ENCODE results near the gene MEF2C.

Gene MEF2C

GRCh38 chr5:88875341-88876234, 7.4 kb downstream of the MEF2C start:
- TF ChIP-seq CTCF (IDR thresholded peaks at IDR 0.05; ENCODE audit: control insufficient read depth, extremely low read depth, insufficient read depth): no peak
- DNase-seq (ENCODE audit: low read depth): no peak
- H3K4me3 ChIP-seq (ENCODE audit: low read depth, low read length): no peak overlapping the region

- no peak for TF ChIP-seq CTCF (IDR thresholded peaks at IDR 0.05; ENCODE audit: control insufficient read depth, extremely low read depth, insufficient read depth)
- H3K4me3 ChIP-seq (ENCODE audit: low read depth, low read length): no peak overlapping the region
- DNase-seq (ENCODE audit: low read depth): no peak
Measured at GRCh38 chr5:88873447-88873846, 9.5 kb downstream of the MEF2C start.

GRCh38 chr5:88872971-88873370, 10.0 kb downstream of the MEF2C start:
- TF ChIP-seq CTCF (IDR thresholded peaks at IDR 0.05; ENCODE audit: control insufficient read depth, extremely low read depth, insufficient read depth): no peak
- H3K4me3 ChIP-seq (ENCODE audit: low read depth, low read length): no peak overlapping the region
- DNase-seq (ENCODE audit: low read depth): no peak

GRCh38 chr5:88870285-88870684, 12.7 kb downstream of the MEF2C start:
- no peak for TF ChIP-seq CTCF (IDR thresholded peaks at IDR 0.05; ENCODE audit: control insufficient read depth, extremely low read depth, insufficient read depth)
- no peak overlapping the region for H3K4me3 ChIP-seq (ENCODE audit: low read depth, low read length)
- DNase-seq (ENCODE audit: low read depth): no peak

GRCh38 chr5:88868468-88869068, 14.4 kb downstream of the MEF2C start:
- H3K4me3 ChIP-seq (ENCODE audit: low read depth, low read length): no peak overlapping the region
- no peak for TF ChIP-seq CTCF (IDR thresholded peaks at IDR 0.05; ENCODE audit: control insufficient read depth, extremely low read depth, insufficient read depth)
- no peak for DNase-seq (ENCODE audit: low read depth)

- TF ChIP-seq CTCF (IDR thresholded peaks at IDR 0.05; ENCODE audit: control insufficient read depth, extremely low read depth, insufficient read depth): no peak
- no peak overlapping the region for H3K4me3 ChIP-seq (ENCODE audit: low read depth, low read length)
- DNase-seq (ENCODE audit: low read depth): no peak
Measured at GRCh38 chr5:88867638-88868037, 15.3 kb downstream of the MEF2C start.

All from LNCaP clone FGC (cell line).